Lung (tissue), 12 donors: Measurements from ENCODE around the gene FMN1. TPM values are rescaled to one million over a fixed set of nuclear protein-coding genes. Genes with fewer than 3 reads are reported as not detected.

Source experiments
- ATAC-seq: fragments of 200-7000 bp; cut with Tn5 transposase; one replicate; pipeline ENCODE4 v1.9.1; 2020; ENCODE audit warnings: moderate number of reproducible peaks; ENCODE audit not compliant: insufficient read depth, low FRiP score
- DNase-seq, 3 donors: peaks; one replicate each; pipeline ENCODE4 v3.0.0-alpha.2; 2013 to 2017
- H3K27ac ChIP-seq, 2 donors: one replicate each; pipeline ENCODE4 v1.5.1; 2013; ENCODE audit warnings: mild to moderate bottlenecking in 2 of 2, moderate library complexity in 2 of 2, control low read depth in 1 of 2, inconsistent platforms in 1 of 2, low read depth in 1 of 2, low read length in 1 of 2
- H3K27me3 ChIP-seq, 3 donors: one replicate each; pipeline ENCODE4 v1.5.1; 2013; ENCODE audit warnings: low read length in 2 of 3; ENCODE audit not compliant: control insufficient read depth in 3 of 3, insufficient read depth in 3 of 3
- H3K36me3 ChIP-seq, 4 donors: one replicate each; pipeline ENCODE4 v1.5.1; 2013; ENCODE audit warnings: low read length in 4 of 4, mild to moderate bottlenecking in 1 of 4, moderate library complexity in 1 of 4; ENCODE audit not compliant: control insufficient read depth in 4 of 4, insufficient read depth in 4 of 4
- H3K4me1 ChIP-seq, 5 donors: one replicate each; pipeline ENCODE4 v1.5.1; 2013; ENCODE audit warnings: low read length in 5 of 5, mild to moderate bottlenecking in 2 of 5, moderate library complexity in 1 of 5; ENCODE audit not compliant: control insufficient read depth in 5 of 5, insufficient read depth in 5 of 5
- H3K4me3 ChIP-seq: one replicate; pipeline ENCODE4 v1.5.1; 2013; ENCODE audit warnings: mild to moderate bottlenecking, control low read depth, moderate library complexity
- H3K9ac ChIP-seq, 2 donors: one replicate each; pipeline ENCODE4 v1.5.1; 2013; ENCODE audit warnings: low read length in 2 of 2, control low read depth in 1 of 2; ENCODE audit not compliant: insufficient read depth in 1 of 2
- H3K9me3 ChIP-seq, 4 donors: one replicate each; pipeline ENCODE4 v1.5.1; 2013; ENCODE audit warnings: low read length in 3 of 4, mild to moderate bottlenecking in 1 of 4, moderate library complexity in 1 of 4; ENCODE audit not compliant: control insufficient read depth in 4 of 4, insufficient read depth in 3 of 4
- WGBS, 2 donors: extraction: QIAGEN DNeasy Blood & Tissue Kit; methylation state at CpG; one replicate each; pipeline ENCODE4 v1.1.7; 2013; 5-methylcytosine and 5-hydroxymethylcytosine counted together
- polyA plus RNA-seq, 2 donors: library from polyadenylated mRNA; stranded (reverse); fragments of 200-250 nt; gene quantifications; one replicate each; pipeline ENCODE4 v1.2.1, GENCODE V29; 2013
- total RNA-seq, 2 donors: library from RNA; depleted of rRNA in 1 of 2; stranded (reverse); fragments of >200 nt in 1 of 2; gene quantifications; one replicate each; pipeline ENCODE4 v1.2.1, GENCODE V29; 2014 to 2021
- TF ChIP-seq, protein P1 (sequence below): IDR thresholded peaks from 2 replicates; pipeline ENCODE4 v1.5.1; 2012; ENCODE audit warnings: mild to moderate bottlenecking; ENCODE audit errors: control extremely low read depth, extremely low read depth
- donor health status: control.
- donor health status: control.
- donor health status: Bipolar disorder and iron deficiency.
- donor health status: healthy.
- donor health status: DM: yes; HTN: yes; CAD: no.

Gene FMN1
- total and polyA plus RNA-seq, 4 donors: 4.6 to 45.2 (median 15.7) TPM

- ATAC-seq (no peak), DNase-seq (no peak)
- TF ChIP-seq, protein P1, sequence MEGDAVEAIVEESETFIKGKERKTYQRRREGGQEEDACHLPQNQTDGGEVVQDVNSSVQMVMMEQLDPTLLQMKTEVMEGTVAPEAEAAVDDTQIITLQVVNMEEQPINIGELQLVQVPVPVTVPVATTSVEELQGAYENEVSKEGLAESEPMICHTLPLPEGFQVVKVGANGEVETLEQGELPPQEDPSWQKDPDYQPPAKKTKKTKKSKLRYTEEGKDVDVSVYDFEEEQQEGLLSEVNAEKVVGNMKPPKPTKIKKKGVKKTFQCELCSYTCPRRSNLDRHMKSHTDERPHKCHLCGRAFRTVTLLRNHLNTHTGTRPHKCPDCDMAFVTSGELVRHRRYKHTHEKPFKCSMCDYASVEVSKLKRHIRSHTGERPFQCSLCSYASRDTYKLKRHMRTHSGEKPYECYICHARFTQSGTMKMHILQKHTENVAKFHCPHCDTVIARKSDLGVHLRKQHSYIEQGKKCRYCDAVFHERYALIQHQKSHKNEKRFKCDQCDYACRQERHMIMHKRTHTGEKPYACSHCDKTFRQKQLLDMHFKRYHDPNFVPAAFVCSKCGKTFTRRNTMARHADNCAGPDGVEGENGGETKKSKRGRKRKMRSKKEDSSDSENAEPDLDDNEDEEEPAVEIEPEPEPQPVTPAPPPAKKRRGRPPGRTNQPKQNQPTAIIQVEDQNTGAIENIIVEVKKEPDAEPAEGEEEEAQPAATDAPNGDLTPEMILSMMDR: no peak
- no peaks in the 10 kb centered on the region for H3K27me3 ChIP-seq
- peaks cover 0 to 4% (median 3%) of the 10 kb centered on the region in 5 donors for H3K4me1 ChIP-seq
- no peak overlapping the region for H3K9ac ChIP-seq
- no peaks in the 10 kb centered on the region for H3K36me3 ChIP-seq
- no peaks in the 10 kb centered on the region for H3K9me3 ChIP-seq
- H3K27ac ChIP-seq: no peak overlapping the region
- 60 to 79% methylated on average over 4 of the region's 4 CpGs for WGBS, 2 donors
- no peak overlapping the region for H3K4me3 ChIP-seq
Measured at GRCh38 chr15:33131552-33132232, 62.8 kb downstream of the FMN1 start.

- H3K36me3 ChIP-seq: no peaks in the 10 kb centered on the region
- H3K4me1 ChIP-seq: peaks cover 0 to 11% (median 10%) of the 10 kb centered on the region in 5 donors
- TF ChIP-seq, protein P1: no peak
- ATAC-seq (peak; percentile 10), DNase-seq (peak; percentile 89 to 98 (median 93))
- H3K4me3 ChIP-seq: no peak overlapping the region
- H3K9ac ChIP-seq: no peak overlapping the region
- 22 to 23% methylated on average over 13 of the region's 13 CpGs for WGBS, 2 donors
- H3K27ac ChIP-seq: peak overlapping the region in 1 of 2 donors; percentile 7
- no peaks in the 10 kb centered on the region for H3K9me3 ChIP-seq
- H3K27me3 ChIP-seq: no peaks in the 10 kb centered on the region
Measured at GRCh38 chr15:33126559-33127290, 67.8 kb downstream of the FMN1 start.

DNA sequence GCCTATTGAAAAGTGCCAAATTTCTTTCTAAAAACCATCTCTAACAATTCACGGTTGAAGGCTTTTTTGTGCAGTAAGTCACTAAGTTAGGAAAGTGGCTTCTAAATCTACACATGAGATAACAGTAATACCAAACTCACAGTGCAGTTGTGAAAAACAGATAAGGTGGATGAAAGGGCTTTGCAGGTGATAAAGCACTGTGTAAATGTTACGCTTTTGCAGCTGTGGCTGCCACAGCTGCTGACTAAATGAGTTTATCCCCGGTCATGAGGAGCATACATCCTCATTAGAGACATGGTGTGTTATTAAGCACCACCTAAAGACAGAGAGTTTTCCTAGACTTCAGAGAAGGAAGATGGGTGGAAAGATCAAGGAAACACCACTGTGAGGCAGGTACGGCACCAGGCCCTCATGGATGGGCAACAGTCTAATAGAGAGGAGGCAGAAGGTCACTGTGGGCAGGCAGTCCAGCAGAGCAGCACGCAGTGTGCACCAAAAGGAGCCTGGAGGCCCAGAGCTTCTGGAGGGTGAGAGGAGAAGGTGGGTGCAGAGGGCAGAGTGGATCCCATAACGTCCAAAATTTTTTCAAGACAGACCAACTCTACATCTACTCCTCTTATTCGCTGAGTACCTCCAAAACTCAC, 68.5 kb downstream of the FMN1 start:
- H3K27me3 ChIP-seq: no peaks in the 10 kb centered on the region
- no peak for DNase-seq
- peaks cover 0 to 11% (median 10%) of the 10 kb centered on the region in 5 donors for H3K4me1 ChIP-seq
- WGBS, 2 donors: 64 to 71% methylated on average over 7 of the region's 7 CpGs
- H3K9ac ChIP-seq: no peak overlapping the region
- TF ChIP-seq, protein P1: no peak
- ATAC-seq: no peak
- H3K9me3 ChIP-seq: no peaks in the 10 kb centered on the region
- no peak overlapping the region for H3K4me3 ChIP-seq
- H3K36me3 ChIP-seq: no peaks in the 10 kb centered on the region
- H3K27ac ChIP-seq: no peak overlapping the region
